ENCODE data around the gene TRABD2B.
A peak's percentile ranks its signal among the peaks of the same experiment; 100 is the strongest.

DNA sequence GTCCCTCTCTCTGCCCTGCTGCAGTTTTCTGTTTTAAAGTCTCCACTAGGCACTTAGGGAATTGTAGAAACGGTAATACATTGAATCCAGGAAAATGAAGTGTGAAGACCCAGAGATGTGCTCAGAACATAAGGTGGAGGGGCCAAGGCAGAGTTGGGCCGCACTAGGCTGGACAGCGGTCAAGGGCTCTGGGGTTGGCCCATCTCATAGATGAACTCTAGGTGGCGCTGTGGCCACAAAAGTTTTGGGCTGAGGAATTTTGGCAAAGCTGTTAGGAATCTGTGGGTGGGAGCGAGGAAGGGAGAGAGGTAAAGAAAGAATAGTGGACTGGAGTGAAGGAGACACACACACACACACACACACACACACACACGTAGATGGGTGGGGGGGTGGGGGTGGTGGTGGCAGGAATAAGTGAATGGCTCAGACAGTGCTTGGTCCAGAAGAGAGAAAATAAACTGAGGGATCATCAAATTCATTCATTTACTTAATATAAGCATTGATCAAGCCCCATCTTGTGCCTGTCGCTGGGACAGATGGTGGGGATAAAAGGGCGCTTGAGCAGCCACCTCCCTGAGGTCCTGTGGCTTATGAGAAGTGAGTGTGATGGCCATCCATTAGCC, 258.5 kb downstream of the TRABD2B start:
- TF ChIP-seq POLR2AphosphoS5 (IDR thresholded peaks at IDR 0.05; ENCODE audit: low read depth, low read length): no peak
- TF ChIP-seq SIN3A (IDR thresholded peaks at IDR 0.05; ENCODE audit: borderline replicate concordance, insufficient read depth, low read length): no peak
- no peak for TF ChIP-seq FOXP2 (optimal IDR thresholded peaks at IDR 0.05; ENCODE audit: borderline replicate concordance, extremely low read depth, extremely low read length, insufficient read depth)
- TF ChIP-seq TAF1 (IDR thresholded peaks at IDR 0.05; ENCODE audit: borderline replicate concordance, insufficient read depth, low read length): no peak
- TF ChIP-seq, protein P1, sequence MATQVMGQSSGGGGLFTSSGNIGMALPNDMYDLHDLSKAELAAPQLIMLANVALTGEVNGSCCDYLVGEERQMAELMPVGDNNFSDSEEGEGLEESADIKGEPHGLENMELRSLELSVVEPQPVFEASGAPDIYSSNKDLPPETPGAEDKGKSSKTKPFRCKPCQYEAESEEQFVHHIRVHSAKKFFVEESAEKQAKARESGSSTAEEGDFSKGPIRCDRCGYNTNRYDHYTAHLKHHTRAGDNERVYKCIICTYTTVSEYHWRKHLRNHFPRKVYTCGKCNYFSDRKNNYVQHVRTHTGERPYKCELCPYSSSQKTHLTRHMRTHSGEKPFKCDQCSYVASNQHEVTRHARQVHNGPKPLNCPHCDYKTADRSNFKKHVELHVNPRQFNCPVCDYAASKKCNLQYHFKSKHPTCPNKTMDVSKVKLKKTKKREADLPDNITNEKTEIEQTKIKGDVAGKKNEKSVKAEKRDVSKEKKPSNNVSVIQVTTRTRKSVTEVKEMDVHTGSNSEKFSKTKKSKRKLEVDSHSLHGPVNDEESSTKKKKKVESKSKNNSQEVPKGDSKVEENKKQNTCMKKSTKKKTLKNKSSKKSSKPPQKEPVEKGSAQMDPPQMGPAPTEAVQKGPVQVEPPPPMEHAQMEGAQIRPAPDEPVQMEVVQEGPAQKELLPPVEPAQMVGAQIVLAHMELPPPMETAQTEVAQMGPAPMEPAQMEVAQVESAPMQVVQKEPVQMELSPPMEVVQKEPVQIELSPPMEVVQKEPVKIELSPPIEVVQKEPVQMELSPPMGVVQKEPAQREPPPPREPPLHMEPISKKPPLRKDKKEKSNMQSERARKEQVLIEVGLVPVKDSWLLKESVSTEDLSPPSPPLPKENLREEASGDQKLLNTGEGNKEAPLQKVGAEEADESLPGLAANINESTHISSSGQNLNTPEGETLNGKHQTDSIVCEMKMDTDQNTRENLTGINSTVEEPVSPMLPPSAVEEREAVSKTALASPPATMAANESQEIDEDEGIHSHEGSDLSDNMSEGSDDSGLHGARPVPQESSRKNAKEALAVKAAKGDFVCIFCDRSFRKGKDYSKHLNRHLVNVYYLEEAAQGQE (IDR thresholded peaks at IDR 0.05; ENCODE audit: insufficient read depth in 1 of 2, low read depth in 2 of 2, low read length in 2 of 2): peak; percentile 83 to 93

Measured in PFSK-1 (cell line).